ENCODE measurements around the gene NPBWR2. TPM values are rescaled to one million over a fixed set of nuclear protein-coding genes. Genes with fewer than 3 reads are reported as not detected.
"Not testable (repeated sequence)": the region's sequence is repeated elsewhere in the genome, so short reads cannot be mapped to it uniquely, and the experiment has no call there.

NPBWR2 gene
- polyA plus RNA-seq, 1 donor: not detected

DNA sequence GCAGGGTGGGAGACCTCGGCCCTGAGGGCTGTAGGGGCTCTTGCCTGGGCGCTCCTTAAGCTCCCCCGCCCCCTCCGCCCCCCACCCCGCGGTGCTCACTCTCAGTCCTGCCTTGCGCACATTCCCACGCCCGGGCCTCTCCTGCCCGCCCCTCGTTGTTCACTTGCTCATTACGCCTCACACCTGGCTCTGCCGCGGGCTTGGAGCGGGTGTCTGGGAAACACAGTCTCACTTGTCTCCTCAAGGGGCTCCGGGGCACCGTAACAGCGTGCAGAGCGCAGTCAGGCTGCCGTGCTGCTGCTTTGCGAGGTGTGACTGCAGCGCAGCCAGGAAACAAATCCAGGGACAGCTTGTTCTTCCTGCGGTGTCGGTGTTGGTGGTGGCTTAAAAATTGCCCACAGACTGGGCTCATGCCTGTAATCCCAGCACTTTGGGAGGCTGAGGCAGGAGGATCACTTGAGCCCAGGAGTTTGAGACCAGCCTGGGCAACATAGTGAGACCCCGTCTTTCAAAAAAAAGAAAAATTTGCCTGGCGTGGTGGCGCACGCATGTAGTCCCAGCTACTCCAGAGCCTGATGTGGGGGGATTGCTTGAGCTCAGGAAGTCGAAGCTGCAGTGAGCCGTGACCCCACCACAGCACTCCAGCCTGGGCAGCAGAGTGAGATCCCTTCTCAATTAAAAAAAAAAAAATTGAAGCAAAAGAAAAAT, 4.6 kb downstream of the NPBWR2 start:
- no peak for DNase-seq

DNA sequence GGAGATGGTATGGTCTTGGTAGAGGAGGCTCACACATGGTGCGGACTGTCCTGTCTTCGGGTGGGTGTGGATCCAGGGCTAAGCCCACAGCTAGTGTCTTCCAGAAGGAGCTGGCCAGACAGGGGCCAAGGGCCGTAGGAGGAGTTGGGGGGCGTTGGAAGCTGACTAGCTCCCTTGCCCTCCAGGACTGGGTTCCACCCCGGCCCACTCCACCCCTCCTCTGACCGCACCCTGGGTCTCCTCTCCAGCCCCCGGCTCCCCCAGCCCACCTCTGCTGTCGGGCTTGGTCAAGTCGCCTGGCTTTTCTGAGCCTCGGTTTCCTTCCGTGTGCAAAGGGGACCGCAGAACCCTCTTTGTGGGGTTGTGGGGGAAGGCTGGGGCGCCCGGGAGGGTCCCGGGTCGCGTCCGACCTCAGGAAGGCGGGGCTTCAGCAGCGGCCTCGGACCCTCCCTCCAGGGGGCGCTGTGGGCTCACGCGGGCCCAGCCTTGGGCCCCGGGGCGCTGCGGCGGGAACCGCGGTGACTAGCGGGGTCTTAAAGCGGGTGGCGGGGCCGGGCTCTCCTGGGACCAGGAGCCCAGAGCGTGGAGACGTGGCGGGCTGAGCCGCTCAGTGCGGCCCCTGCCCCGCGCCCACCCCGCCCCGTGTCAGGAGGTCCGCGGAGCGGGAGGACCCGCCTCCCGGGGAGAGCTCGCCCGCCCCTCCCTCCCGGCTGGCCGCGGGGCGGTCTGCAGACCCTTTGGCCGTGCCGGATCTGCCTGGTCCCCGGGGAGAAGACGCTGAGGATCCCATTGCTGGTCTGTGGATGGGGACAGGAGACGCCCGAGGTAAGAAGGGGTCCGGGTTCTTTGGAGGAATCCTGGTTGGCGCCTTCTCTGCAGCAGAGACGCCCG, 5.4 kb downstream of the NPBWR2 start:
- DNase-seq: no peak

DNA sequence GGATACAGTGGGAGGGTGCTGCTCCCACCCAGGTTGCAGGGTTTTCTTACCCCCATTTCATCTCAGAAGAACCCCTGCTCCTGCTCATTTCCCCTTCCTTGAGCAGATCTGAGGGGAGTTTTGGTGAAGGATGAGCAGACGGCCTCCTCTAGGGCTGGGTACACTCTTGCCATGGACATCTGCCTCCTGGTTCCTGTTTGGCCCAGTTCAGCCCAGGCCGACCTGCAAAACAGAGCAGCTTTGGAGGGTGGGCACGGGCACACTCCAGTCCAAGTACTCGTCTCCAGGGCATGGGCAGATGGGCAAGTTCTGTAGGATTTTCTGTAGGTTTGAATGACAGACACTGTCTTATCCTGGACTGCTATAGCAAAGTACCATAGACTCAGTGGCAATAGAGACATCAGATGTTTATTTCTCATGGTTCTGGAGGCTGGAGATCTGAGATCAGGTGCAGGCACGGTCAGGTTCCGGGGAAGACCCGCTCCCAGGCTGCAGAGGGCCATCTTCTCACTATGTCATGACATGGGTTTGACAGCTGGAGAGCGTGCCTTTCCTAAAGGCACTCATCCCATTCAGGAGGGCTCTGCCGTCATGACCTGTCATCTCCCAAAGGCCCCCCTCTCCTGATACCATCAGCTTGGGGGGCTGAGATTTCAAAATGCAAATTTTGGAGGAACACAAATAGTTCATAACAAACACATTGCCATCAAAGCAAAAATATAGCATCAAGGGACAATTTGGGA, 6.2 kb downstream of the NPBWR2 start:
- DNase-seq: no peak

DNA sequence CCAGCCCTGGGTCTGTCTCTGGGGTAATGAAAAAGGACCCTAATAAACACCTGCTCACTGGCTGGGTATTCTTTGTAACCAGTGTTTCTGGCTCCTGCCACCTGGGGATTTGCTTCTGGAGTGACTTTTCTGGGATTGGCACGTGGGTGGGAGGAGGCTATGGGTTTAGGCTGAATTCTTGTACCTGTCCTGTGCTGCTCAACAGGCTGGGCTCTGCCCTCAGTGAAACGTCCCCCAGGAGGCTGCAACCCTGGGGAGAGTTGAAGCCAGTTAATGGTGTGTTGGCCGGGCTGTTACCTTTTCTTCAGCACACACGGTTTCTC, 6.8 kb downstream of the NPBWR2 start:
- DNase-seq: no peak

DNA sequence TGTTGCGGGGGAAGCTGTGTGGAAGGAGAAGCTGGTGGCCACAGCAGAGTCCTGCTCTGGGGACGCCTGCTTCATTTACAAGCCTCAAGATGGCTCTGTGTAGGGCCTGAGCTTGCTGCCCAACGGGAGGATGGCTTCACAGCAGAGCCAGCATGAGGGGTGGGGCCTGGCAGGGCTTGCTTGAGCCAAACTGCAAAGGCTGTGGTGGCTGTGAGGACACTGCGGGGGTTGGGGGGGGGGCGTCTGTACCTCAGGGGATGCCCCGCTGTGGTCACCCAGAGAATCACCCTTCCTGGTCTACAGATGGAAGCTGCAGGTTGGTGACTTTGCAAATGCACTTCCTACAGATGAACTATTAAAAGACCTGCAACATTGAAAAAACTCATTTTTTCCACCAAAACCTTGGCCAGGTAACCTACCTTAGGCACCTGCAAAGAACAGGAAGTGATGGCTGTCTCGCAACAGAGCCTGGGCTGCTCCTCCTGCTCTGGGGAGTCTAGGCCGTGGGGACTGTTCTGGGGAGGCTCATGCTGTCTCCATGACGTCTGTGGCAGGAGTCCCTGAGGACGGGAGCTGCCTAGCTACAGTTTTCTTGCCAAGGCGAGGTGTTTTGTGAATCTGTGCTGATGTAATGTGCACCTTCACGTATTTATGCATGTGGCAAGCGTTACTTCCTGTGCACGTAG, 7.3 kb downstream of the NPBWR2 start:
- no peak for DNase-seq

DNA sequence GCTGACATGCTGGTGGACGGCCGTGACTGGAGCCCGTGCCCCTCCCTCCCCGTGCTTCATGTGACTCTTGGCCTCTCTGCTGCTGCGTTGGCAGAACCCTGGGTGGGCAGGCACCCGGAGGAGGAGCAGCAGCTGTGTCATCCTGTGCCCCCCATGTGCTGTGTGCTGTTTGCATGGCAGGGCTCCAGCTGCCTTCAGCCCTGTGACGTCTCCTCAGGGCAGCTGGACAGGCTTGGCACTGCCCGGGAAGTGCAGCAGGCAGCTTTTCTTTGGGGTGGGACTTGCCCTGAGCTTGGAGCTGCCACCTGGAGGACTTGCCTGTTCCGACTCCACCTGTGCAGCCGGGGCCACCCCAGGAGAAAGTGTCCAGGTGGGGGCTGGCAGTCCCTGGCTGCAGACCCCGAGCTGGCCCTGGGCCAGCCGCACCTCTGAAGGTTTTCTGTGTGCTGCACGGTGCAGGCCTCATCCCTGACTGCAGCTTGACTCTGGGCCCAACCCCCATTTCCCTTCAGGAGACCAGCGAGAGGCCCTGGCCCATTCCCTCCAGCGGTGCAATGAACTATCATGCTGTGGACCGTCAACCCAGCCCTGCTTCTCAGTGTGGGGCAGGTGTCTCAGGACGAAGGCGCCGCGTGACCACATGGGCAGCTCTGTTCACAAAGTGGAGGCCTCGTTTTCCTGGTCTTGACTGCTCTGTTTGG, 8.1 kb downstream of the NPBWR2 start:
- DNase-seq: peak; percentile 47

DNA sequence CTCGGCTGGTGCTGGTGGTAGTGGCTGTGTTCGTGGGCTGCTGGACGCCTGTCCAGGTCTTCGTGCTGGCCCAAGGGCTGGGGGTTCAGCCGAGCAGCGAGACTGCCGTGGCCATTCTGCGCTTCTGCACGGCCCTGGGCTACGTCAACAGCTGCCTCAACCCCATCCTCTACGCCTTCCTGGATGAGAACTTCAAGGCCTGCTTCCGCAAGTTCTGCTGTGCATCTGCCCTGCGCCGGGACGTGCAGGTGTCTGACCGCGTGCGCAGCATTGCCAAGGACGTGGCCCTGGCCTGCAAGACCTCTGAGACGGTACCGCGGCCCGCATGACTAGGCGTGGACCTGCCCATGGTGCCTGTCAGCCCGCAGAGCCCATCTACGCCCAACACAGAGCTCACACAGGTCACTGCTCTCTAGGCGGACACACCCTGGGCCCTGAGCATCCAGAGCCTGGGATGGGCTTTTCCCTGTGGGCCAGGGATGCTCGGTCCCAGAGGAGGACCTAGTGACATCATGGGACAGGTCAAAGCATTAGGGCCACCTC, 8.8 kb downstream of the NPBWR2 start:
- DNase-seq: no peak

DNA sequence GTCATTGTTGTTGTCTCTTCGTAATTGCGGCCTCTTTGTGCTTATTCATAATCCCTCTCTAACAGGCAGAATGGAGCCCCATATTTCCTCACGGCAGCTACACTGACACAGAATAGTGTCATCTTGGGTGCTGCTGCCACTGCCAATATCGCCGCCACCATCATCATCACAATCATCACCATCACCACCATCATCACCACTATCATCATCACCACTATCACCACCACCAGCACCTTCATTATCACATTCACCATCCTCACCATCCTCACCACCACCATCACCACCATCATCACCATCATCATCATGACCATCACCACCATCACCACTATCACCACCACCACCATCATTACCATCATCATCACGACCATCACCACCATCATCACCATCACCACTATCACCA, 10.8 kb downstream of the NPBWR2 start:
- DNase-seq: no peak

DNA sequence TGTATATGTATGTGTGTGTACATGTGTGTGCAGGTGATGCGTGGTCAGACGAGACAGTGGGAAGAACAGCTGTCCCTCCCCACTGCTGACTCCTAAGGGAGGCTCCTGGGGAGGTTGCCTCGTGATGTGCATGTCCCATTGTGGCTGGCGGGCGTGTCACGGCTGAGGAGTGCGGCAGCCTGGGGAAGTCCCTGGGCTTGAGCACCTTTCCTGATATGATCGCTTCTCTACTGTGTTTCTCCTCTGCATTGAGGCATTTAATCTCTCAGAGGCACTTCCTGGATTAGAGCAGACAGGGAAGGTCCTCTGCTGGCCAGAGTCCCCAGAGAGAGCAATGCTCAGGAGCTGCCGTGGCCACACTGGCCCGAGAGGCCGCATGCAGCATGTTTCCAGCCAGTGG, 11.4 kb downstream of the NPBWR2 start:
- DNase-seq: no peak

DNA sequence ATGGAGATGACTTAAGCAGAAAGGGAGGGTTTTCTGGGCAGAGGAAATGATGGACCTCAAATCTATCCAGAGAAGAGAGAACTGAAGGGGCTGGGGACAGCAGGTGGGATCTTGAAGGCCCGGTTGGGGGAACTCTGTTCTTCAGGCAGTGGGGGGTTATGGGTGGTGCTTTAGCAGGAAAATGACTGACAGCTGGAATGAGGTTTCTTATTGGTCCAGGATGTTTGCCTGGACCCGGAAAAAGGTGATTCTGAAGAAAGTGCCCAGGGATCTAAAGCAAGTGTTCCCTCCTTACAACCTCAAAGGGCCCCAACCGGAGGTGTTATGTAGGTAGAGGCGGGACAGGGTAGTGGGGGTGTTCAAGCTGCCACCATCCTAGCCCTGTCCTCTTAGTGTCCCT, 11.9 kb downstream of the NPBWR2 start:
- DNase-seq: no peak

DNA sequence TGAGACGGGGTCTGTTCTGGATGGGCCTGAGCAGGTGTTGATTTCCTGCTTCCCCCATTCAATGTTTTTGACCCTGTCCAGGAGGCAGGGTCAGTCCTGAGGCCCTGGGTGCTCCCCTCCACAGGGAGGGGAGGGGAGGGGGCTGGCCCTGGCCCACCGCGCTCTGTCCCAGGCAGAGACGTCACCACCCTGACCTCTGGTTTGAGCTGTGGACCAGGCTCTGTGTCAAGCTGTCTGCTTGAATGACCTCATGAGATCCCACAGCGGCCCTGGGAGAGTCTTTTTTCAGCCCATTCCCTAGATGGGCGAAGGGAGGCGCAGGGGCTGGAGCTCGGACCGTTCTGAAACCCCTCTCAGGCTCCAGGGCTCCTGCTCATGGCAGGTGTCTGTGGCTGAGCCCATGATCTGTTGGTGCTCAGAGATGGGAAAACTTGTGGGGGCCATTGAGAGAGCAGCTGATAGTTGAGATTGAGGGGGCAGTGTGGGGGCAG, 14.3 kb downstream of the NPBWR2 start:
- DNase-seq: no peak

DNA sequence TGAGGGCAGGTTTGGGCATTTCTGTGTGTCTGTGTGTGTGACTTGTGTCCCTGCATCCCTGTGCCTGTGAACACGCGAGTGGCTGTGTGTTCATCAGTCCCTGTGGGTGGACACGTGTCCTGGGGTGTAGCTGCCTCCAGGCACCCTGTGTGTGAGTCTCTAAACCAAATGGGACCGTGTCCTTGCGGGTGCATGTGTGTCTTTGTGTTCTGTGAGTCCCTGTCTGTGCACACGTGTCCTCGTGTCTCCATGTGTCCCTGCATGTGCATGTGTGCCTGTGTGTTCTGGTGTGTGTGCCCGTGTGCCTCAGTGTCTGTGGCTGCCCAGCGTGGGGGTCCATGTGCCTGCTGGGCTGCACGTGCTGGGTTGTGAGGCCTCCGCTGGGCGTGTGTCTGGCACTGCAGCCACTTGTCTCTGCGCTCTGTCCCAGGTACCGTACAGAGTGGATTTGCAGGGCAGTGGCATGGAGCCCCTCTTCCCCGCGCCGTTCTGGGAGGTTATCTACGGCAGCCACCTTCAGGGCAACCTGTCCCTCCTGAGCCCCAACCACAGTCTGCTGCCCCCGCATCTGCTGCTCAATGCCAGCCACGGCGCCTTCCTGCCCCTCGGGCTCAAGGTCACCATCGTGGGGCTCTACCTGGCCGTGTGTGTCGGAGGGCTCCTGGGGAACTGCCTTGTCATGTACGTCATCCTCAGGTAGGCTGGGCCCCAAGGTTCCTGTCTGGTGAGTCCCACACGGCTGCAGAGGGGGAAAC, 14.9 kb downstream of the NPBWR2 start:
- DNase-seq: no peak

DNA sequence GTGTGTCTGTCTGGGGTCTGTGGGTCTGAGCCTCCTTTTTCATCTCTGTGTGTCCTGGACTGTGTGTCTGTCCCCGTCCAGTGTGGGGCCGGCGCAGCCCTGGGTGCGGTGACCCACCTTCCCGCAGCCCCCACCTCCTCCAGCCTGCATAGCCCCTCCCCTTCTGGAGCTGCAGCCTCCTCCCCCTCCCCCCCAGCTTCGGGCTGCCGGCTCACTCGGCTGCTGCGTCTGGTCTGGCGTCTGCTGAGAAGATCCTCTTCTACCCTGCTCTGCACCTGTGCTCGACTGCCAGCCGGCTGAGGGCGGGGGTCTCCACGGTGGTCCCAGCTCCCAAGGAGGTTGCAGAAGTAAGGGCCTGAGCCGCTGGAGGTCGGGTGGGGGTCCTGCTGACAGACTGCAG, 15.6 kb downstream of the NPBWR2 start:
- no peak for DNase-seq

DNA sequence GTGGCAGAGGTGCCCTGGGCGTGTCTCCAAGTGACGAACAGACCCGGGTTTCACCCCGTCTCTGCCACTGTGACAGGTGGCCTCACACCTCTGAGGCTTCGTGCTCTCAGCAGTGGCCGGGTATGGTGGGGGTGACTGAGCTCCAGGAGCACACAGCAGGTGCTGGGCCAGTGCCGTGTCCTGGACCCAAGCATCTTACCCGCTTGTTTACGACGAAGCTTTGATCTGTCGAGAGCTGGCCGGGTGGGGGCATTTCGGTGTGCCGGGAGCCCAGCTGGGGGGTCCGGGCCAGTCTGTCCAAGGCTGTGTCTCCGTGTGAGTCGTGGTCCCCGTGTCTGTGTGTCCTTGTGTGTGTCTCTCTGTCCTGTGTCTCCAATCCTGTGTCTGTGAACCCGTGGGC, 16.0 kb downstream of the NPBWR2 start:
- DNase-seq: no peak

DNA sequence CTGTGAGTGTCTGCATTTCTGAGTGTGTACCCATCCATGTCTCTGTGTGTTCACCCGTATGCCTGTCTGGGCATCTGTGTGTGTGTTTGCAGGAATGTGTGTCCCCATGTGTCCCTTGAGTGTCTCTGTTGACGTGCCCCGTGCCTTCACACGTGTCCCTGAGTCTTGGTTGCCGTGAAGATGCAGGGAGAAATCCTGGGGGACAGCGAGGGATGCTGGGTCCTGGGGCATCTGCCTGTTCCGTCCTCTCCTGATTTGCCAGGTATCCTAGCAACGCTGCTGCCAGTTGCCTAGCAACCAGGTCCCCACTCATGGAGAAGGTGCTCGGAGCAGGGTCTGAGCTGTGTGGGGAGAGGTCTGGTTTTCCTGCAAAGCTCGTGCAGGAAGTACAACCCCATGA, 17.2 kb downstream of the NPBWR2 start:
- DNase-seq: no peak

DNA sequence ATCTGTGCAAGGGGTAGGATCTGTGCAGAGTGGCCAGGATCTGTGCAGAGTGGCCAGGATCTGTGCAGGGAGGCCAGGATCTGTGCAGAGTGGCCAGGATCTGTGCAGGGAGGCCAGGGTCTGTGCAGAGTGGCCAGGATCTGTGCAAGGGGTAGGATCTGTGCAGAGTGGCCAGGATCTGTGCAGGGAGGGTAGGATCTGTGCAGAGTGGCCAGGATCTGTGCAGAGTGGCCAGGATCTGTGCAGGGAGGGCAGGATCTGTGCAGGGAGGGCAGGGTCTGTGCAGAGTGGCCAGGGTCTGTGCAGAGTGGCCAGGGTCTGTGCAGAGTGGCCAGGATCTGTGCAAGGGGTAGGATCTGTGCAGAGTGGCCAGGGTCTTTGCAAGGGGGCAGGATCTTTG, 18.8 kb downstream of the NPBWR2 start:
- not testable (repeated sequence) for DNase-seq

DNA sequence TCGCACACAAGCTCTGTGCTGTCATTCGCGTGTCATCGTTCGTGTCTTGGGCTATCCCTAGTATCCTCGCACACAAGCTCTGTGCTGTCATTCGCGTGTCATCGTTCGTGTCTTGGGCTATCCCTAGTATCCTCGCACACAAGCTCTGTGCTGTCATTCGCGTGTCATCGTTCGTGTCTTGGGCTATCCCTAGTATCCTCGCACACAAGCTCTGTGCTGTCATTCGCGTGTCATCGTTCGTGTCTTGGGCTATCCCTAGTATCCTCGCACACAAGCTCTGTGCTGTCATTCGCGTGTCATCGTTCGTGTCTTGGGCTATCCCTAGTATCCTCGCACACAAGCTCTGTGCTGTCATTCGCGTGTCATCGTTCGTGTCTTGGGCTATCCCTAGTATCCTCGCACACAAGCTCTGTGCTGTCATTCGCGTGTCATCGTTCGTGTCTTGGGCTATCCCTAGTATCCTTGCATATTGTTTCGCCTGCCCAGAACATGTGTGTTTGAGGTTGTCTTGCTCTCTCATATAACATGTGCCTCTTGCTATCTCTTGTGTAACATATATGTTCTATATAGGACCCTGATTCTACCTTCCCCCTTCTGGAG, 20.0 kb downstream of the NPBWR2 start:
- DNase-seq: not testable (repeated sequence)

DNA sequence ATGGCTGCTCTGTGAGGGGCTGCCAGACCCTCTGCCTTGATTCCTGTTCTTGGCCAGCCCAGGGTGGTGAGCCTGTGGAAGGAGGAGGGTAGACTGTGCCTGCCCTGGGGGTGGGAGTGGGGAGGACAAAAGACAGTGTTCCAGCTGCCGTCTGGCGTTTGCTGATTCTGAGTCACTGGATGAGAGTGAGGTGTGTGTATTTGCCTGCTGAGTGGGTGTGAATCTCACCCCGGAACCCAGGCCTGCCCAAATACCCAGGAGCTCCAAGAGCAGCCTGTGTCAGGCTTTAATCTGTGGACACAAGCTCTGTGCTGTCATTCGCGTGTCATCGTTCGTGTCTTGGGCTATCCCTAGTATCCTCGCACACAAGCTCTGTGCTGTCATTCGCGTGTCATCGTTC, 20.6 kb downstream of the NPBWR2 start:
- no peak for DNase-seq

DNA sequence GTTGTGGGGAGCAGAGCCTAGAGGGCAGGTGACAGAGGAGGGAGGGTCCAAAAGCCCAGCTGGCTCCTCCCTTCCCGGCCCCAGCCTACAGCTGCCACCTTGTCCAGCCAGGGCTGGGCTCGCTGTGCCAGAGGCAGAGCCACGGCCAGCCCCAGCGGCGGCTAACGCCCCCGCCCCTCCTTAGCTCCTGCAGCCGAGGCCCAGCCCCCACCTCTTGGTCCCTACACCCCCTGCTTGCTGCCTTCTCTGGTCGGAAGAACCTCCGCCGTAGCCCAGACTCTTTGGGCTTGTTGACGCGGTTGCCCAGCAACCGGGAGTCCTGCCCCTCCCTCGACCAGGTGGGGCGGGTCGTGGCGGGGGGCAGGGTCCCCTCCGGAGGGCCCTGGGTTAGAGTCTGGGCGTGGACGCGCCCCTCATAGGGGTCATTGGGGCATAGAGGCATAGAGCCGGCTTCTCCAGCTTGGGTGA, 22.6 kb downstream of the NPBWR2 start:
- DNase-seq: no peak
